Measurements from ENCODE around the gene MYOT.

Gene MYOT, protein sequence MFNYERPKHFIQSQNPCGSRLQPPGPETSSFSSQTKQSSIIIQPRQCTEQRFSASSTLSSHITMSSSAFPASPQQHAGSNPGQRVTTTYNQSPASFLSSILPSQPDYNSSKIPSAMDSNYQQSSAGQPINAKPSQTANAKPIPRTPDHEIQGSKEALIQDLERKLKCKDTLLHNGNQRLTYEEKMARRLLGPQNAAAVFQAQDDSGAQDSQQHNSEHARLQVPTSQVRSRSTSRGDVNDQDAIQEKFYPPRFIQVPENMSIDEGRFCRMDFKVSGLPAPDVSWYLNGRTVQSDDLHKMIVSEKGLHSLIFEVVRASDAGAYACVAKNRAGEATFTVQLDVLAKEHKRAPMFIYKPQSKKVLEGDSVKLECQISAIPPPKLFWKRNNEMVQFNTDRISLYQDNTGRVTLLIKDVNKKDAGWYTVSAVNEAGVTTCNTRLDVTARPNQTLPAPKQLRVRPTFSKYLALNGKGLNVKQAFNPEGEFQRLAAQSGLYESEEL

DNA sequence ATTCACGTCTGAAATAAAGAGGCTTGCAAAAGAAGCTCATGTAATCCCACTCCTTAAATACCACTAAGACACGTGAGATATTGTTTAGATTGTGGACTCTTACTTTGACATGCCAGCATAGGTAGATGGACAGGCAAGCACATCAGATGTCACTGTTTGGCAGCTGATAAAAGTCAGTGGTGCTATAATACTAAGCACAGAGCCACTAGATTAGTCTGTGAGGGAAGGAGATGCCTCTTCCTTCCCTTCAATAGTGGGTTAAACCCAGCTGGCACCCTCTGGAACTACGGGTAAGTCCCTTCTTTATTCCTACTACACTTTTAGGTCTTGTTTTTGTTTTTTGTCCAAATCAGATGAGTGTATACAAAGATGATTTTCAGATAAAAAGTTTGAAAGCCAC lies at the start of gene MYOT:
Gene MYOT (plus strand): TSS at position 197 of the 400 bp plus-strand sequence. CDS start 2,792 bp downstream, outside the sequence.
- no peak for DNase-seq (ENCODE audit: low read depth in 2 of 2)

DNA sequence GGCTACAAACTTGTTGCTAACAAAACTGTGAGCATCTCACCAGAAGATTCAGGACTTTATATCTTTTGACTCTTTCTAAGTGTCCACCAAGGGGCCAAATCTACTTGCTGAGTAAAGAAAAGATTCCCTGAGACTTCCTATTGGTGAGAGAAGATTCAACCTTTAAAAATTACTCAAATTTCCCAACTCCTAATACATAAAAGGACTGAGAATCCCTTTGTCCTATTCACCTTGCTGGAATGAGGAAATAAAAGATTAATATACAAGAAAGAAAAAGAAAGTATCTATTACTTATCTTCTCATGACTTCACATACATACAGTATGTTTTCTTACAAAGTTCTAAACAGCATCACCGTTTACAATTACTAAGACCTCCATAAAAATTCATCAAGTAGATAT lies 47.9 kb upstream of the MYOT start:
- DNase-seq (ENCODE audit: low read depth in 2 of 2), result no peak

GRCh38 chr5:137822158-137822764 lies 45.4 kb upstream of the MYOT start:
- no peak for DNase-seq (ENCODE audit: low read depth in 2 of 2)

DNA sequence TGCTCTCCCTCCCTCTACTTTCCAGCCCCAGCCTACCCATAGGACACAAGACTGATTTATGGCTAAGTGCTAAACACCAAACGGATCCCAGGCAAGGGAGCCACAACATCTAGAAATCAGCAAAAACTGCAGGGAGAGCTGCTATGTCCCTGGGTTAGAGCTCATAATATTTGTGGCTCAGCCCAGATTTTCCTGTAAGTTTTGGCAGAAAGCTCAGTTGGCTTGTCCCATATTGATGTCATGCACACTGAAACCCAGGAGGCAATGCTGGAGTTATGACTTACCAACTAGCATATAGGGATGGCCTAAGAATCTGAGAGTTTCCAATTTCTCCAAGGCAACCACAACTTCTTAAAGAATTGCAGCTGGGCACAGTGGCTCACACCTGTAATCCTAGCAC lies 44.7 kb upstream of the MYOT start:
- DNase-seq (ENCODE audit: low read depth in 2 of 2), result no peak

GRCh38 chr5:137825165-137825564 lies 42.5 kb upstream of the MYOT start:
- DNase-seq (ENCODE audit: low read depth in 2 of 2), result no peak

GRCh38 chr5:137826067-137826466 lies 41.6 kb upstream of the MYOT start:
- DNase-seq (ENCODE audit: low read depth in 2 of 2), result no peak

DNA sequence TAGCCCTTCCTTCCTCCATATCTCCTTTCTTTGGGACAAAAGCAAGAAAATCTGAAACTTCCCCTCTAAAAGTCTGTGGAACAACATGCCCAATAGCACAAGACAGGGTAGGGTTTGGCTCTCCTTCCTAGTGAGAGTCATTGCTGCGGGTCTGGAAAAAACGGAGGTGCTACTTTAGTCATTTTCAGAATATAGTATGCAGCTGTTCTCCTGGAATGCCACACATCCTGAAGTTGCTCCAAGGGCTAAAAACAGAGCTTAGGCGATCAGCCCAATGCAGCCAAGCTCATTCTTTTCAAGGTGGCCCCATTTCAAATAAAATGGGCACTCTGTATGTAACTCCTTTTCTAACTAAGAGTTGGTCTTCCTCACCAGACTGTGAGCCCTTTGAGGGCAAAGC lies 39.5 kb upstream of the MYOT start:
- DNase-seq (ENCODE audit: low read depth in 2 of 2), result no peak

DNA sequence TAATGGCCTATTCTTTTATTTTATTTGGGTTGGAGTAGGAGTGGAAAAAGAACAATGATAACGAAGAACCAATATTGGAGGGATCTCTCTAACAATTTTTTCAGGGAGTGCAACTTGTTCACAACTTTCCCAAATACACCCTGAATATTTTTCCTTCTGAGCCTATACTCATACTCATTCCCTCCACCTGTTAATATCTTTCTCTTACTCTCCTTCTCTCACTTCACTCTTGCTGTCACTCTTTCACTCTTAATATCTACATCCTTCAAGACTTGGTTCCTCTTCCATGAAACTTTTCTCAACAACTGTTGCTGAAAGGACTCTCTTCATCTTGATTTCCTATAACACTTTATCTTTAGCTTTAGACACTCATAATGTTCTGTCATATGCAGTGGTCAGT lies 39.0 kb upstream of the MYOT start:
- no peak for DNase-seq (ENCODE audit: low read depth in 2 of 2)

GRCh38 chr5:137831105-137831504 lies 36.6 kb upstream of the MYOT start:
- DNase-seq (ENCODE audit: low read depth in 2 of 2), result no peak

GRCh38 chr5:137831526-137831925 lies 36.1 kb upstream of the MYOT start:
- no peak for DNase-seq (ENCODE audit: low read depth in 2 of 2)

- no peak for DNase-seq (ENCODE audit: low read depth in 2 of 2)
Measured at GRCh38 chr5:137832416-137832815, 35.2 kb upstream of the MYOT start.

DNA sequence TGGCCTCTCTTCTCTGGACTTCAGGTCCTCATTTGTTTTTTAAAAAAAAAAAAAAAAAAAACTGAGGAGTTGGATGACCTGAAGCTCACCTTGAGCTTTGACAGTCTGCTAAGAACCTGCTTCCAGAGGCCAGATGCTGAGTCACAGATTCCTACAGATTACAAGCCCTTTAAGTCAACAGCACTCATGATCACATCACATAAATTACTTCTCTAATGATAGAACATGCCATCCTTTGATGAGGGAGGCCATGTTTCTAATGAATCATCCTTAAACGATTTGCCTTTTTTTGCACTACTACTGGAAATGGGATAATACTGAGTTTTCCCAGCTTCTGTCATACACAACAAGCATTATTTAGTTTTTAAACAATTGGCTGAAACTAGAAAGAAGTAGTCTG lies 34.2 kb upstream of the MYOT start:
- DNase-seq (ENCODE audit: low read depth in 2 of 2), result no peak

- DNase-seq (ENCODE audit: low read depth in 2 of 2), result no peak
Measured at GRCh38 chr5:137834498-137835049, 33.1 kb upstream of the MYOT start.

GRCh38 chr5:137836298-137836697 lies 31.4 kb upstream of the MYOT start:
- no peak for DNase-seq (ENCODE audit: low read depth in 2 of 2)

- DNase-seq (ENCODE audit: low read depth in 2 of 2), result no peak
Measured at GRCh38 chr5:137836997-137837396, 30.7 kb upstream of the MYOT start.

DNA sequence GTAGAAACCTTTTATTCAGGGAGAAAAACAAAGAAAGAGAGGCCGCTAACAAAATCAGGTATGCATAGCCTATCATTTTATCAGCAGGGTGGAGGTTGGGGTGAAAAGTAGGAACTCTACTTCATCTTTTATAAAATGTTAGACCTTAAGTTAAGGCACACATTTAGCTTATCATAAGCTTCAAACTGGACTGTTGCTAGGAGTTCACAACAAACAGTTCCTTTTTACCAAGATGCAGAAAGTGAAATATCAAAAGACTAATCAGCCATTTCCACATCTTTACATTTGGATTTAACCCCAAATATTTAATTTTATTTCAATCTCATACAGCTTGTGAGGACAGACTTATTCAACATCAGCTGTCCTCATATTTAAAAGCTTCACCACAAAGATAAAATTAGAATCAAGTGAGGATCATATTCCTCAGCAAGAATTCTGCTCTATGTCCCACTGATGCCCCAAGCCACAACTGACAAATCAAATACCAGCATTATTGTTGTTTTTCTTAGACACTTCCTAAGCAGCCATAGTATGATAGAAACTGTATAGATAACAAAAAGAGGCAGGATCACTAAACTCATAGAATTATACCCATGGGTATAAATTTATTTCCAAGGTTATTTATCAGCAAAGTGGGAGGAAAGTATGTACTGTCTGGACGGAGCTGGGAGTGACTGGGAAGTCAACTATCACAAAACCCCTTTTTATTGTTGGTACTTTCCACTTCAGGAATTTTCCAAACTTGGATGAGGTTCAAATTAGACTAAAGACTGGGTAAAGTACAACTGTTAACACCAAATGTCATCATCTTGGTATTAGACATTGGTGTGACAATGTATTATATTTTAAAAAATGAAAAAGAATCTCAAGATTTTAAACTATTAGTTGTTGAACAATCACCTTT lies 29.9 kb upstream of the MYOT start:
- DNase-seq (ENCODE audit: low read depth in 2 of 2), result no peak

- no peak for DNase-seq (ENCODE audit: low read depth in 2 of 2)
Measured at GRCh38 chr5:137838976-137839375, 28.7 kb upstream of the MYOT start.

- no peak for DNase-seq (ENCODE audit: low read depth in 2 of 2)
Measured at GRCh38 chr5:137842296-137842695, 25.4 kb upstream of the MYOT start.

GRCh38 chr5:137843676-137844299 lies 23.9 kb upstream of the MYOT start:
- DNase-seq (ENCODE audit: low read depth in 2 of 2), result no peak

DNA sequence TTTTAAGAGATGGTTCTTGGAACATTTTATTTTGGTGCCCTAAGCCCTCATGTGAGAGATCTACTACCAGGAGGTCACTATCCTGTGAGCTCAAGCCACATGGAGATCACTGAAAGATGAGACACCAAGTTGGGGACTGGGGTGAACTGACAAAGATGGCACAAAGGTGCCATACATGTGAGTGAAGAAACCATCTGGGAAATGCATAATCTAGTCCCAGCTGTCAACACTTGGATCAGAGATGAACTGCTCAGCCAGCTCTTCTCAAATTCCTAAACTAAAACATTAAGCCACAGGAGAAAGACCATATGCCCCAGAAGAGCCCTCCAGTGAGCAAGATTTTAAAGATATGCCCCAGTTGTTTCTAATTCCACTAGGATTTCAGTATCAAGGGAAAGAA lies 22.2 kb upstream of the MYOT start:
- no peak for DNase-seq (ENCODE audit: low read depth in 2 of 2)

DNA sequence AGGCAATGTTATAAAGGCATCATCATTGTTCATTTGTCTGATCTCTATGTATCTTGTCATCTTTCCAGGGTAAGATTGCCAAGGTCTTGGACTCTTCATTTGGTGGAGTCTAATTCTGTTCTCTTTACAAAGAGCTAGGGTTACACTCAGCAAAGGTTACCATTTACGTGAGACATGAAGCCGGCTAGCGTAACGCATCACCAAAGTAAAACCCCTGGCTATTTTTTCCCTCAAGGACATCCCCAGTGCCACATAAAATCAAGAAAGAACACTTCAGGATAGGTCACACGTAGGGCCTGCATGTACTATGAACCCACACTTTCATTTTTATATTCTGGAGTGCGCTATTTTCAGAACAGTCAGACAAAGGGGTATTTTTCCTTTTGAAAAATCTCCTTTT lies 20.0 kb upstream of the MYOT start:
- no peak for DNase-seq (ENCODE audit: low read depth in 2 of 2)
